ENCODE measurements around the gene STC2.

DNA sequence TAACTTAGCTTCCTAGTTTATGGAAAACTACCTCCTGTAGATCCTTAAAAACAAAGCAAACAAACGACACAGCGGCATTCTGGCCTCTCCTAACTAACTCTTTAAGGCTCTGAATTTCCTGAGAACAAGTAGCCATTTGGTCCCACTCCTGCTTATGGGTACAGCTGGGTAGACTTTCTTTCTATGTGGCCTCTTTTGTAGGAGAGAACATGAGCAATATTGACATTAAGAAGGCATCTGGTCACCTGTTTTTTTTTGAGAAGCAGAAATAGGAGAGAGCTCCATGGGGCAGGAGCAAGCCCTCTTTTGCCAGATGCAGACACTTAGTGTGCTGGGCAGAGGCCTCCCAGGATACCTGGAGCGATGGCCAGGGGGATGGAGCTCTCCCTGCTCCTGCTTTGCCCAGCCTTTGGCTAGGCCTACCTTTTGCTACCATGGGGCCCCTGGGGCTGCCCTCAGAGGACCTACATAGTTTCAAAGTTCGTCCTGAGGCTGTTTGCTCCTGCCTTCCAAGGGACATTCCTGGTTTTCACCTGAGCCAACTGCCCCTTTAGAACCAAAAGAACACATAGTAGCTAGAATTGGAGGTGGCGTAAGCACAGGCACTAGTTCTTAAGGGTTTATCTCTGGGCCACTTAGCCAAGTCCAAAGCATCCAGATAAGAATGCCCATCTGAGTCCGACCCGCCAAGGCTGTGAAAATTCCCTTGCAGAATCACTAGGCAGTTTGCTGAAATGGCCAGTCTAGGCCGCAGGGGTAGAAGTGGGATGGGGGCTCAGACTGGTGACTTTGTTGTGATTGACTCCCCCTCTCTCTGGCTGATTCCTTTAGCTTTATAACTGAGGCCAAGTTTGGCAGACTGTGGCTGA, 2.4 kb upstream of the STC2 start:
- no peak for TF ChIP-seq CTCF (IDR thresholded peaks at IDR 0.05; ENCODE audit: insufficient read depth, low read length)
- no peak for TF ChIP-seq POLR2AphosphoS5 (IDR thresholded peaks at IDR 0.05; ENCODE audit: low read depth)
- no peak for TF ChIP-seq SPI1 (IDR thresholded peaks at IDR 0.05; ENCODE audit: borderline replicate concordance, low read depth)
- TF ChIP-seq, protein P1, sequence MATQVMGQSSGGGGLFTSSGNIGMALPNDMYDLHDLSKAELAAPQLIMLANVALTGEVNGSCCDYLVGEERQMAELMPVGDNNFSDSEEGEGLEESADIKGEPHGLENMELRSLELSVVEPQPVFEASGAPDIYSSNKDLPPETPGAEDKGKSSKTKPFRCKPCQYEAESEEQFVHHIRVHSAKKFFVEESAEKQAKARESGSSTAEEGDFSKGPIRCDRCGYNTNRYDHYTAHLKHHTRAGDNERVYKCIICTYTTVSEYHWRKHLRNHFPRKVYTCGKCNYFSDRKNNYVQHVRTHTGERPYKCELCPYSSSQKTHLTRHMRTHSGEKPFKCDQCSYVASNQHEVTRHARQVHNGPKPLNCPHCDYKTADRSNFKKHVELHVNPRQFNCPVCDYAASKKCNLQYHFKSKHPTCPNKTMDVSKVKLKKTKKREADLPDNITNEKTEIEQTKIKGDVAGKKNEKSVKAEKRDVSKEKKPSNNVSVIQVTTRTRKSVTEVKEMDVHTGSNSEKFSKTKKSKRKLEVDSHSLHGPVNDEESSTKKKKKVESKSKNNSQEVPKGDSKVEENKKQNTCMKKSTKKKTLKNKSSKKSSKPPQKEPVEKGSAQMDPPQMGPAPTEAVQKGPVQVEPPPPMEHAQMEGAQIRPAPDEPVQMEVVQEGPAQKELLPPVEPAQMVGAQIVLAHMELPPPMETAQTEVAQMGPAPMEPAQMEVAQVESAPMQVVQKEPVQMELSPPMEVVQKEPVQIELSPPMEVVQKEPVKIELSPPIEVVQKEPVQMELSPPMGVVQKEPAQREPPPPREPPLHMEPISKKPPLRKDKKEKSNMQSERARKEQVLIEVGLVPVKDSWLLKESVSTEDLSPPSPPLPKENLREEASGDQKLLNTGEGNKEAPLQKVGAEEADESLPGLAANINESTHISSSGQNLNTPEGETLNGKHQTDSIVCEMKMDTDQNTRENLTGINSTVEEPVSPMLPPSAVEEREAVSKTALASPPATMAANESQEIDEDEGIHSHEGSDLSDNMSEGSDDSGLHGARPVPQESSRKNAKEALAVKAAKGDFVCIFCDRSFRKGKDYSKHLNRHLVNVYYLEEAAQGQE (IDR thresholded peaks at IDR 0.05; ENCODE audit: insufficient replicate concordance, low read depth): no peak
- TF ChIP-seq GABPA (IDR thresholded peaks at IDR 0.05; ENCODE audit: low read depth): no peak

Measured in HL-60 (cell line).